Measurements from ENCODE around the gene CAND2. TPM values are rescaled to one million over a fixed set of nuclear protein-coding genes. Genes with fewer than 3 reads are reported as not detected.

CAND2 gene
- total RNA-seq, 1 donor from 2014 or later = 15.5 TPM

- Mint-ChIP-seq H3K9me3 (no peaks in the 10 kb centered on the region), H3K4me3 (peak overlapping the region; percentile 36), H3K4me1 (peaks cover 23% of the 10 kb centered on the region), H3K27ac (ENCODE audit: unreplicated experiment) (no peak overlapping the region), H3K36me3 (ENCODE audit: low read depth) (peaks cover 26% of the 10 kb centered on the region), H3K27me3 (ENCODE audit: low read depth) (no peaks in the 10 kb centered on the region)
- TF ChIP-seq CTCF (conservative IDR thresholded peaks at IDR 0.05) = no peak
- DNase-seq (ENCODE audit: low read depth, low spot score) = no peak
Measured at GRCh38 chr3:12832350-12833221, 36.1 kb downstream of the CAND2 start.

- H3K27ac Mint-ChIP-seq (ENCODE audit: unreplicated experiment) = peak overlapping the region; percentile 15
- no peak for TF ChIP-seq CTCF (conservative IDR thresholded peaks at IDR 0.05)
- no peak for DNase-seq (ENCODE audit: low read depth, low spot score)
Measured at GRCh38 chr3:12833222-12834161, 37.0 kb downstream of the CAND2 start.

GRCh38 chr3:12835052-12835665 lies 38.7 kb downstream of the CAND2 start:
- no peak for TF ChIP-seq CTCF (conservative IDR thresholded peaks at IDR 0.05)
- peaks cover 41% of the 10 kb centered on the region for H3K36me3 Mint-ChIP-seq (ENCODE audit: low read depth)
- H3K9me3 Mint-ChIP-seq = no peaks in the 10 kb centered on the region
- H3K27me3 Mint-ChIP-seq (ENCODE audit: low read depth) = no peaks in the 10 kb centered on the region
- DNase-seq (ENCODE audit: low read depth, low spot score) = no peak
- no peak overlapping the region for H3K27ac Mint-ChIP-seq (ENCODE audit: unreplicated experiment)
- H3K4me3 Mint-ChIP-seq = peak overlapping the region; percentile 59
- H3K4me1 Mint-ChIP-seq = peaks cover 47% of the 10 kb centered on the region

More at GRCh38 chr3:12833222-12834161, 37.0 kb downstream of the CAND2 start:
- peaks cover 29% of the 10 kb centered on the region for H3K36me3 Mint-ChIP-seq (ENCODE audit: low read depth)
- peak overlapping the region; percentile 66 for H3K4me3 Mint-ChIP-seq
- peaks cover 30% of the 10 kb centered on the region for H3K4me1 Mint-ChIP-seq
- H3K27me3 Mint-ChIP-seq (ENCODE audit: low read depth) = no peaks in the 10 kb centered on the region
- no peaks in the 10 kb centered on the region for H3K9me3 Mint-ChIP-seq

- DNase-seq (ENCODE audit: low read depth, low spot score) = no peak
- no peaks in the 10 kb centered on the region for H3K9me3 Mint-ChIP-seq
- peak overlapping the region; percentile 100 for H3K4me3 Mint-ChIP-seq
- no peak for TF ChIP-seq CTCF (conservative IDR thresholded peaks at IDR 0.05)
- H3K4me1 Mint-ChIP-seq = peaks cover 57% of the 10 kb centered on the region
- H3K36me3 Mint-ChIP-seq (ENCODE audit: low read depth) = peaks cover 50% of the 10 kb centered on the region
- no peaks in the 10 kb centered on the region for H3K27me3 Mint-ChIP-seq (ENCODE audit: low read depth)
- H3K27ac Mint-ChIP-seq (ENCODE audit: unreplicated experiment) = no peak overlapping the region
Measured at GRCh38 chr3:12837295-12837986, 41.0 kb downstream of the CAND2 start.

Measured in neural crest cell (in vitro differentiated cells).